CD4-positive, alpha-beta memory T cell (primary cell): ENCODE results near the gene UNC119B. TPM values are rescaled to one million over a fixed set of nuclear protein-coding genes. Genes with fewer than 3 reads are reported as not detected.
A peak's percentile ranks its signal among the peaks of the same experiment; 100 is the strongest.

Experiments used
- CTCF ChIA-PET: fragments of 350-600 bp; sonication (Branson Sonifier 250); formaldehyde crosslinking; loops from one replicate; lab custom pipeline; 2021; ENCODE audit warnings: inconsistent platforms; ENCODE audit not compliant: partially characterized antibody; lab: Charles Lee
- POLR2A ChIA-PET: fragments of 350-600 bp; sonication (Branson Sonifier 250); formaldehyde crosslinking; loops from one replicate; lab custom pipeline; 2021; ENCODE audit not compliant: partially characterized antibody; lab: Charles Lee
- DNase-seq, 5 donors: peaks; one replicate each; pipeline versions ENCODE4 v3.0.0 to v3.0.0-alpha.2; 2020 to 2022; ENCODE audit warnings: mixed read lengths in 1 of 5
- H3K27ac ChIP-seq: one replicate; pipeline ENCODE4 v1.7.0; 2013; ENCODE audit warnings: low read depth, low read length
- H3K27me3 ChIP-seq: 2 replicates; pipeline ENCODE4 v1.7.0; 2013; ENCODE audit warnings: mild to moderate bottlenecking, low read length, moderate library complexity; ENCODE audit not compliant: insufficient read depth
- H3K36me3 ChIP-seq: 2 replicates; pipeline ENCODE4 v1.7.0; 2013; ENCODE audit warnings: mild to moderate bottlenecking, low read length, moderate library complexity; ENCODE audit not compliant: insufficient read depth
- H3K4me1 ChIP-seq: 2 replicates; pipeline ENCODE4 v1.7.0; 2013; ENCODE audit warnings: mild to moderate bottlenecking, low read length, moderate library complexity; ENCODE audit not compliant: insufficient read depth
- H3K4me3 ChIP-seq, 2 donors: one replicate each; pipeline ENCODE4 v1.7.0; 2013; ENCODE audit warnings: low read length in 2 of 2, mild to moderate bottlenecking in 1 of 2
- H3K9me3 ChIP-seq, 2 donors: one replicate each; pipeline ENCODE4 v1.7.0; 2013; ENCODE audit warnings: low read length in 2 of 2, control low read depth in 1 of 2; ENCODE audit not compliant: control insufficient read depth in 1 of 2
- H3K27ac Mint-ChIP-seq, 7 donors: one replicate each; pipeline ENCODE4 v1.8.0; 2020 to 2021; ENCODE audit warnings: mixed read lengths in 7 of 7, mild to moderate bottlenecking in 6 of 7, inconsistent platforms in 3 of 7, moderate library complexity in 3 of 7
- H3K27me3 Mint-ChIP-seq, 2 donors: one replicate each; pipeline ENCODE4 v1.8.0; 2020 to 2021; ENCODE audit warnings: mixed read lengths in 2 of 2
- H3K36me3 Mint-ChIP-seq, 2 donors: one replicate each; pipeline ENCODE4 v1.8.0; 2020 to 2021; ENCODE audit warnings: mixed read lengths in 2 of 2, inconsistent platforms in 1 of 2, mild to moderate bottlenecking in 1 of 2
- H3K4me1 Mint-ChIP-seq, 4 donors: one replicate each; pipeline ENCODE4 v1.8.0; 2020 to 2021; ENCODE audit warnings: mixed read lengths in 4 of 4, mild to moderate bottlenecking in 1 of 4
- H3K4me3 Mint-ChIP-seq, 8 donors: one replicate each; pipeline ENCODE4 v1.8.0; 2020 to 2021; ENCODE audit warnings: mixed read lengths in 8 of 8, mild to moderate bottlenecking in 7 of 8, moderate library complexity in 6 of 8, inconsistent platforms in 3 of 8
- H3K9me3 Mint-ChIP-seq, 8 donors: one replicate each; pipeline ENCODE4 v1.8.0; 2020 to 2021; ENCODE audit warnings: mixed read lengths in 8 of 8, mild to moderate bottlenecking in 5 of 8, inconsistent platforms in 3 of 8, moderate library complexity in 1 of 8
- intact Hi-C: fragments of 100-400 bp; cut with micrococcal nuclease; formaldehyde crosslinking; loops from one replicate; pipeline ENCODE4 v1.15.1; 2023
- polyA plus RNA-seq, 2 donors: library from polyadenylated mRNA; unstranded; fragments of 300-500 nt; fragmentation: Illumina TruSeq; gene quantifications; one replicate each; pipeline ENCODE4 v1.2.3, GENCODE V29; 2021
- total RNA-seq, 2 experiments: library from RNA; stranded (reverse); gene quantifications; one replicate each; pipeline ENCODE4 v1.2.3, GENCODE V29; 2021

UNC119B gene
- total and polyA plus RNA-seq, 4 experiments from 2014 or later = 6.9 to 29.1 (median 18.5) TPM

GRCh38 chr12:120720987-120721801 is 10.9 kb downstream of the UNC119B start:
- Histone ChIP-seq H3K27me3 (no peaks in the 10 kb centered on the region), H3K36me3 (peaks cover 41% of the 10 kb centered on the region), H3K4me1 (peaks cover 11% of the 10 kb centered on the region), H3K27ac (no peak overlapping the region), H3K9me3 (no peaks in the 10 kb centered on the region), H3K4me3 (no peak overlapping the region)
- POLR2A ChIA-PET = interaction anchor here (1.1 kb wide), 1 partner anchor 21 kb away, joined by 3 read pairs; no protein-coding TSS in a partner anchor
- DNase-seq = no peak
- intact Hi-C loops = no loop called here
- CTCF ChIA-PET = interaction anchor here (1.0 to 1.8 kb wide), 3 partner anchors 9 to 73 kb away, joined by 3 to 11 read pairs (median 3); no protein-coding TSS in a partner anchor
- peaks cover 50 to 66% of the 10 kb centered on the region in 2 donors for H3K36me3 Mint-ChIP-seq
- H3K27me3 Mint-ChIP-seq = no peaks in the 10 kb centered on the region
- peaks cover 9 to 20% (median 15%) of the 10 kb centered on the region in 4 donors for H3K4me1 Mint-ChIP-seq
- H3K4me3 Mint-ChIP-seq = no peak overlapping the region
- peak overlapping the region in 1 of 7 donors; percentile 36 for H3K27ac Mint-ChIP-seq
- no peaks in the 10 kb centered on the region for H3K9me3 Mint-ChIP-seq

DNA sequence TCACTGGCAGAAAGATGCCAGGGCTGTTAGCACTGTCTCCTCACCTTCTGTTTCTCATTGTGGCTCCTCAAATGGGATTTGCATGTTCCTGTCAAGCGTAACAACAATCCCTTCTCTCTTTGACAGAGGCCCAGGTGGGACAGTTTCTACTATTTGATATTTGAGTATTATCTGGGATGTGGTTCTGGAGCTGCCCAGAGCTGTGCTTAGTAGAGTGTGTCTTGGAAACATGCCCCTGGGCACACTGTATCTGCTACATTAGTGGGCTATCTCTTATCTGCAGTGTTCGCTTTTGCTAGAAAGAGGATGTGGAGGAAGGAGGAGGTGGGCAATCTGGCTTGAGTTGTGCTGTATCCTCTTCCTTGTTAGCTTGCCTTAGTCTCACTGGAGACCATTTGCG is 11.6 kb downstream of the UNC119B start:
- intact Hi-C loops = no loop called here
- Mint-ChIP-seq H3K27me3 (no peaks in the 10 kb centered on the region), H3K4me1 (peaks cover 13 to 22% (median 20%) of the 10 kb centered on the region in 4 donors), H3K4me3 (no peak overlapping the region), H3K27ac (peak overlapping the region in 1 of 7 donors; percentile 36), H3K9me3 (no peaks in the 10 kb centered on the region), H3K36me3 (peaks cover 43 to 62% of the 10 kb centered on the region in 2 donors)
- DNase-seq = no peak
- Histone ChIP-seq H3K27me3 (no peaks in the 10 kb centered on the region), H3K4me1 (peaks cover 16% of the 10 kb centered on the region), H3K36me3 (peaks cover 34% of the 10 kb centered on the region), H3K27ac (no peak overlapping the region), H3K4me3 (no peak overlapping the region), H3K9me3 (no peaks in the 10 kb centered on the region)
- ChIA-PET POLR2A (no interaction called here), CTCF (interaction anchor here (1.1 kb wide), 1 partner anchor 74 kb away, joined by 3 read pairs; no protein-coding TSS in a partner anchor)

- Histone ChIP-seq H3K27me3 (no peaks in the 10 kb centered on the region), H3K4me1 (peaks cover 16% of the 10 kb centered on the region), H3K9me3 (no peaks in the 10 kb centered on the region), H3K36me3 (peaks cover 31% of the 10 kb centered on the region), H3K27ac (no peak overlapping the region), H3K4me3 (no peak overlapping the region)
- H3K27ac Mint-ChIP-seq = peak overlapping the region in 1 of 7 donors; percentile 21
- POLR2A ChIA-PET = no interaction called here
- H3K27me3 Mint-ChIP-seq = no peaks in the 10 kb centered on the region
- peaks cover 13 to 25% (median 21%) of the 10 kb centered on the region in 4 donors for H3K4me1 Mint-ChIP-seq
- H3K4me3 Mint-ChIP-seq = no peak overlapping the region
- H3K36me3 Mint-ChIP-seq = peaks cover 40 to 57% of the 10 kb centered on the region in 2 donors
- H3K9me3 Mint-ChIP-seq = no peaks in the 10 kb centered on the region
- DNase-seq = no peak
- intact Hi-C loops = no loop called here
- CTCF ChIA-PET = interaction anchor here (1.1 kb wide), 1 partner anchor 75 kb away, joined by 3 read pairs; no protein-coding TSS in a partner anchor
Observed at GRCh38 chr12:120722784-120723183, 12.5 kb downstream of the UNC119B start.

DNA sequence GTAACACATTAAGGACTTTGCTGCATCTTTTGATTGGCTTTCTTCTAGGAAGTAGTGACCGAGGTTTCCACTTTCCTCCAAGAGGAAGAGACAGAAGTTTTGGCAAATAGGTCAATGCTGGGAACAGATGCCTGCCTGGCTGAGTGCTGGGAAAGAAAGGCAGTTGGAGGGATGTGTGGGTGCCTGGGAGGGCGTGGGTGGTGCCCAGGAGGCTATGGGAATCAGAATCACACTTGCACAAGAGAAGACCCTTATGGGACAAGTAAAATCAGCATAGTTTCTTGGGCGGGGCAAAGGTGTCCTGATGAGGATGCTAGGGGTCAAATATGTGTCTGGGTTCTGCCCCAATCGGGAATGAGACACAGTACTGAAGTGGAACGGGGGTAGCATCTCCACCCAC is 14.5 kb downstream of the UNC119B start:
- Mint-ChIP-seq H3K27ac (peak overlapping the region in 5 of 7 donors; percentile 17 to 91 (median 72)), H3K4me1 (peaks cover 13 to 30% (median 20%) of the 10 kb centered on the region in 4 donors), H3K27me3 (no peaks in the 10 kb centered on the region), H3K9me3 (no peaks in the 10 kb centered on the region), H3K36me3 (peaks cover 31 to 46% of the 10 kb centered on the region in 2 donors), H3K4me3 (peak overlapping the region; percentile 81 to 94 (median 90))
- DNase-seq = no peak
- intact Hi-C loops = loop anchor here (1.0 kb wide), 3 partner anchors 14 to 143 kb away; partner anchors contain the start of genes POP5 and UNC119B
- POLR2A ChIA-PET = interaction anchor here (1.5 kb wide), 1 partner anchor 14 kb away, joined by 5 read pairs; no protein-coding TSS in a partner anchor
- H3K27ac ChIP-seq = no peak overlapping the region
- no peak overlapping the region for H3K4me3 ChIP-seq
- H3K4me1 ChIP-seq = peaks cover 16% of the 10 kb centered on the region
- H3K36me3 ChIP-seq = peaks cover 15% of the 10 kb centered on the region
- H3K9me3 ChIP-seq = no peaks in the 10 kb centered on the region
- no peaks in the 10 kb centered on the region for H3K27me3 ChIP-seq
- CTCF ChIA-PET = interaction anchor here (0.8 to 1.5 kb wide), 3 partner anchors 13 to 78 kb away, joined by 3 to 9 read pairs (median 6); no protein-coding TSS in a partner anchor

- no peak for DNase-seq
- ChIA-PET CTCF (interaction anchor here (0.8 to 1.5 kb wide), 6 partner anchors 11 to 79 kb away, joined by 3 to 9 read pairs (median 4); no protein-coding TSS in a partner anchor), POLR2A (interaction anchor here (1.0 to 1.5 kb wide), 2 partner anchors 14 to 674 kb away, joined by 3 to 5 read pairs; no protein-coding TSS in a partner anchor)
- Histone ChIP-seq H3K36me3 (peaks cover 11% of the 10 kb centered on the region), H3K4me1 (peaks cover 16% of the 10 kb centered on the region), H3K9me3 (no peaks in the 10 kb centered on the region), H3K27ac (peak overlapping the region; percentile 56), H3K4me3 (peak overlapping the region; percentile 20 to 71), H3K27me3 (no peaks in the 10 kb centered on the region)
- H3K9me3 Mint-ChIP-seq = no peaks in the 10 kb centered on the region
- peak overlapping the region; percentile 81 to 94 (median 90) for H3K4me3 Mint-ChIP-seq
- no peaks in the 10 kb centered on the region for H3K27me3 Mint-ChIP-seq
- intact Hi-C loops = loop anchor here (1.0 kb wide), 3 partner anchors 15 to 144 kb away; partner anchors contain the start of genes POP5 and UNC119B
- H3K4me1 Mint-ChIP-seq = peaks cover 13 to 30% (median 20%) of the 10 kb centered on the region in 4 donors
- H3K36me3 Mint-ChIP-seq = peaks cover 30 to 44% of the 10 kb centered on the region in 2 donors
- peak overlapping the region; percentile 41 to 91 (median 72) for H3K27ac Mint-ChIP-seq
Observed at GRCh38 chr12:120725151-120725658, 14.9 kb downstream of the UNC119B start.

DNA sequence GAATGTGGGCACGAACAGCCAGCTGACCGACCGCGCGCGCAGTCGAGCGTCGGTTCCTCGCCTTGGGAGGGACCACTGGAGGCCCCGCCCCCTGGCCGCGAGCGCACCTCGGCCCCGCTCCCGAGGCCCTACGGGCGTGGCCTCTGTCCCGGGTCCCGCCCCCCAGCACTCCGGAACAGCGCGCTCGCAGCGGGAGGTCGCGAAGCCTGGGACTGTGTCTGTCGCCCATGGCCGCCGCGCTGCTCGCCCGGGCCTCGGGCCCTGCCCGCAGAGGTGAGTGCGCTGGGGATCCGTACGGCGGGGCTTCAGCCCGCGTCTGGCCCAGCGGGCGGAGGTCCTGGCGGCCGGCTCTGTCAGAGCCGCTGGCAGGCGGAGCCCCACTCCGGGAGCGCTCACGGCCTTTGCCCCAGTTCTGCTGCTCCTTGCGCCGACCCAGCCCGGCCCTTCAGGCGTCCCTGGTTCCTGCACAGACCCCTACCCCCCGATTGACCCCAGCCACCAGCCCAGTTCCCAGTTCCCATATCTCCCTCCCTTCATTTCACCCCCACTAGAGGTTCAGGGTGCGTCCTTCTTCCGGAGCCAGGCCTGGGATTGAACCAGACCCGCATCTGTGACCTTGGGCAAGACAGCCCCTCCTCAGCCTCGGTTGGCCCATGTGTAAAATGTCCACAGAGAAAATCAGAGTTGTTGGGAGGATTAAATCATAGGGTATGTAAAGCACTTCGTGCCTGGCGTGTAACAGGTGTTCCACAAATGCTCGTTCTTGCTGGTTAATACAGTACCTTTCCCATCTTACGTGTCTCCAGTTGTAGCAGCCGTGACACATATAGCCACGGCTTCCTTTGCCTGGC is 15.6 kb downstream of the UNC119B start, which contains the start of gene ACADS:
TSS of gene ACADS (plus strand) at position 168 of the 851 bp plus-strand sequence. CDS start at position 228, 60 bp downstream.
- POLR2A ChIA-PET = interaction anchor here (1.0 to 1.5 kb wide), 2 partner anchors 15 to 673 kb away, joined by 3 to 5 read pairs; no protein-coding TSS in a partner anchor
- intact Hi-C loops = loop anchor here (1.0 kb wide), 3 partner anchors 16 to 145 kb away; partner anchors contain the start of genes POP5 and UNC119B

More for the DNA sequence above, 15.6 kb downstream of the UNC119B start, which contains the start of gene ACADS:
- no peaks in the 10 kb centered on the region for H3K27me3 ChIP-seq
- Mint-ChIP-seq H3K9me3 (no peaks in the 10 kb centered on the region), H3K4me3 (peak within 1 kb of the TSS; percentile 90 to 95 (median 91)), H3K36me3 (peaks cover 30 to 45% of the 10 kb centered on the region in 2 donors), H3K27me3 (no peaks in the 10 kb centered on the region), H3K27ac (peak within 1 kb of the TSS; percentile 72 to 94 (median 90)), H3K4me1 (peaks cover 13 to 30% (median 20%) of the 10 kb centered on the region in 4 donors)
- peaks cover 16% of the 10 kb centered on the region for H3K4me1 ChIP-seq
- H3K36me3 ChIP-seq = peaks cover 14% of the 10 kb centered on the region
- no peaks in the 10 kb centered on the region for H3K9me3 ChIP-seq
- H3K27ac ChIP-seq = peak within 1 kb of the TSS; percentile 56
- CTCF ChIA-PET = interaction anchor here (0.8 to 1.5 kb wide), 6 partner anchors 11 to 79 kb away, joined by 3 to 9 read pairs (median 4); no protein-coding TSS in a partner anchor
- H3K4me3 ChIP-seq = peak within 1 kb of the TSS; percentile 20 to 71
- DNase-seq = peak; percentile 84 to 87 (median 86)
